T-helper 2 cell treated with Interferon-gamma antibody and Interleukin-4, amounts not matched to agents 5 μg/mL and 100 μg/mL, for 36 hours (primary cell): ENCODE data around the gene WFDC8.
A peak's percentile ranks its signal among the peaks of the same experiment; 100 is the strongest.
"Not testable (repeated sequence)": the region's sequence is repeated elsewhere in the genome, so short reads cannot be mapped to it uniquely, and the experiment has no call there.

Experiments used
- DNase-seq: peaks from one replicate; pipeline ENCODE4 v3.0.0; 2021; ENCODE audit warnings: low spot score
- H3K27ac Mint-ChIP-seq: one replicate; pipeline ENCODE4 v1.8.0; 2021; ENCODE audit warnings: mild to moderate bottlenecking, mixed read lengths
- H3K27me3 Mint-ChIP-seq: one replicate; pipeline ENCODE4 v1.8.0; 2021; ENCODE audit warnings: low read depth, mixed read lengths
- H3K36me3 Mint-ChIP-seq: one replicate; pipeline ENCODE4 v1.8.0; 2021; ENCODE audit warnings: low read depth, mixed read lengths
- H3K4me1 Mint-ChIP-seq: one replicate; pipeline ENCODE4 v1.8.0; 2021; ENCODE audit warnings: low read depth, mixed read lengths
- H3K4me3 Mint-ChIP-seq: one replicate; pipeline ENCODE4 v1.8.0; 2022; ENCODE audit warnings: mild to moderate bottlenecking, moderate library complexity, mixed read lengths
- H3K9me3 Mint-ChIP-seq: one replicate; pipeline ENCODE4 v1.8.0; 2021; ENCODE audit warnings: mixed read lengths

WFDC8 gene

GRCh38 chr20:45579184-45579583 is at the start of gene WFDC8:
WFDC8 (minus strand) TSS chr20:45579284; CDS start chr20:45579247, 37 bp downstream.
- no peak for DNase-seq
- no peaks in the 10 kb centered on the region for H3K9me3 Mint-ChIP-seq
- no peak within 1 kb of the TSS for H3K27ac Mint-ChIP-seq
- H3K4me3 Mint-ChIP-seq: no peak within 1 kb of the TSS
- H3K27me3 Mint-ChIP-seq: peaks cover 19% of the 10 kb centered on the region
- no peaks in the 10 kb centered on the region for H3K4me1 Mint-ChIP-seq
- no peaks in the 10 kb centered on the region for H3K36me3 Mint-ChIP-seq

- no peak overlapping the region for H3K4me3 Mint-ChIP-seq
- H3K27ac Mint-ChIP-seq: no peak overlapping the region
- no peak for DNase-seq
- H3K27me3 Mint-ChIP-seq: no peaks in the 10 kb centered on the region
- no peaks in the 10 kb centered on the region for H3K9me3 Mint-ChIP-seq
- no peaks in the 10 kb centered on the region for H3K36me3 Mint-ChIP-seq
- peaks cover 1% of the 10 kb centered on the region for H3K4me1 Mint-ChIP-seq
These were observed 47.5 kb upstream of the WFDC8 start for GRCh38 chr20:45626540-45626939.

- H3K36me3 Mint-ChIP-seq: no peaks in the 10 kb centered on the region
- peaks cover 4% of the 10 kb centered on the region for H3K27me3 Mint-ChIP-seq
- H3K9me3 Mint-ChIP-seq: no peaks in the 10 kb centered on the region
- DNase-seq: no peak
- H3K27ac Mint-ChIP-seq: no peak overlapping the region
- no peak overlapping the region for H3K4me3 Mint-ChIP-seq
- H3K4me1 Mint-ChIP-seq: no peaks in the 10 kb centered on the region
These were observed 42.5 kb upstream of the WFDC8 start for GRCh38 chr20:45621593-45621992.

- H3K4me1 Mint-ChIP-seq: no peaks in the 10 kb centered on the region
- no peak overlapping the region for H3K4me3 Mint-ChIP-seq
- no peak for DNase-seq
- H3K27me3 Mint-ChIP-seq: peaks cover 4% of the 10 kb centered on the region
- no peak overlapping the region for H3K27ac Mint-ChIP-seq
- H3K36me3 Mint-ChIP-seq: no peaks in the 10 kb centered on the region
- H3K9me3 Mint-ChIP-seq: no peaks in the 10 kb centered on the region
These were observed 38.5 kb upstream of the WFDC8 start for GRCh38 chr20:45617591-45617990.

GRCh38 chr20:45612314-45612713 is 33.2 kb upstream of the WFDC8 start:
- H3K4me3 Mint-ChIP-seq: no peak overlapping the region
- peaks cover 14% of the 10 kb centered on the region for H3K9me3 Mint-ChIP-seq

GRCh38 chr20:45611054-45611453 is 32.0 kb upstream of the WFDC8 start:
- H3K36me3 Mint-ChIP-seq: no peaks in the 10 kb centered on the region
- no peak overlapping the region for H3K27ac Mint-ChIP-seq
- DNase-seq: peak; percentile 62
- H3K27me3 Mint-ChIP-seq: no peaks in the 10 kb centered on the region
- H3K4me3 Mint-ChIP-seq: no peak overlapping the region
- peaks cover 21% of the 10 kb centered on the region for H3K9me3 Mint-ChIP-seq
- H3K4me1 Mint-ChIP-seq: peaks cover 6% of the 10 kb centered on the region

More at GRCh38 chr20:45612314-45612713, 33.2 kb upstream of the WFDC8 start:
- Mint-ChIP-seq H3K36me3 (no peaks in the 10 kb centered on the region), H3K27me3 (no peaks in the 10 kb centered on the region), H3K27ac (no peak overlapping the region), H3K4me1 (peaks cover 4% of the 10 kb centered on the region)
- no peak for DNase-seq

- Mint-ChIP-seq H3K4me1 (peaks cover 7% of the 10 kb centered on the region), H3K4me3 (no peak overlapping the region), H3K27me3 (peaks cover 6% of the 10 kb centered on the region), H3K27ac (no peak overlapping the region), H3K36me3 (no peaks in the 10 kb centered on the region), H3K9me3 (peaks cover 27% of the 10 kb centered on the region)
- no peak for DNase-seq
These were observed 28.7 kb upstream of the WFDC8 start for GRCh38 chr20:45607810-45608209.

GRCh38 chr20:45595235-45595634 is 16.2 kb upstream of the WFDC8 start:
- no peak for DNase-seq
- H3K36me3 Mint-ChIP-seq: no peaks in the 10 kb centered on the region
- H3K27ac Mint-ChIP-seq: no peak overlapping the region
- peaks cover 15% of the 10 kb centered on the region for H3K27me3 Mint-ChIP-seq
- H3K9me3 Mint-ChIP-seq: no peaks in the 10 kb centered on the region
- H3K4me1 Mint-ChIP-seq: no peaks in the 10 kb centered on the region
- H3K4me3 Mint-ChIP-seq: no peak overlapping the region

- H3K9me3 Mint-ChIP-seq: no peaks in the 10 kb centered on the region
- H3K27ac Mint-ChIP-seq: no peak overlapping the region
- no peak overlapping the region for H3K4me3 Mint-ChIP-seq
- no peaks in the 10 kb centered on the region for H3K36me3 Mint-ChIP-seq
- H3K4me1 Mint-ChIP-seq: no peaks in the 10 kb centered on the region
- peaks cover 21% of the 10 kb centered on the region for H3K27me3 Mint-ChIP-seq
- no peak for DNase-seq
These were observed 14.4 kb upstream of the WFDC8 start for GRCh38 chr20:45593498-45593897.

- peaks cover 21% of the 10 kb centered on the region for H3K27me3 Mint-ChIP-seq
- H3K36me3 Mint-ChIP-seq: no peaks in the 10 kb centered on the region
- DNase-seq: peak; percentile 10
- H3K4me3 Mint-ChIP-seq: no peak overlapping the region
- no peak overlapping the region for H3K27ac Mint-ChIP-seq
- H3K4me1 Mint-ChIP-seq: no peaks in the 10 kb centered on the region
- H3K9me3 Mint-ChIP-seq: no peaks in the 10 kb centered on the region
These were observed 13.6 kb upstream of the WFDC8 start for GRCh38 chr20:45592574-45593189.

- Mint-ChIP-seq H3K4me3 (no peak overlapping the region), H3K27ac (no peak overlapping the region), H3K27me3 (peaks cover 21% of the 10 kb centered on the region), H3K9me3 (no peaks in the 10 kb centered on the region), H3K4me1 (no peaks in the 10 kb centered on the region), H3K36me3 (no peaks in the 10 kb centered on the region)
- no peak for DNase-seq
These were observed 10.6 kb upstream of the WFDC8 start for GRCh38 chr20:45589725-45590124.

GRCh38 chr20:45588800-45589199 is 9.7 kb upstream of the WFDC8 start:
- H3K4me3 Mint-ChIP-seq: no peak overlapping the region
- H3K27ac Mint-ChIP-seq: no peak overlapping the region
- H3K4me1 Mint-ChIP-seq: no peaks in the 10 kb centered on the region
- peaks cover 16% of the 10 kb centered on the region for H3K27me3 Mint-ChIP-seq
- no peaks in the 10 kb centered on the region for H3K36me3 Mint-ChIP-seq
- H3K9me3 Mint-ChIP-seq: no peaks in the 10 kb centered on the region
- no peak for DNase-seq

GRCh38 chr20:45585986-45586385 is 6.9 kb upstream of the WFDC8 start:
- H3K4me1 Mint-ChIP-seq, H3K36me3 Mint-ChIP-seq, H3K4me3 Mint-ChIP-seq, H3K27ac Mint-ChIP-seq, DNase-seq, H3K9me3 Mint-ChIP-seq: not testable (repeated sequence)
- H3K27me3 Mint-ChIP-seq: peaks cover 15% of the 10 kb centered on the region

GRCh38 chr20:45584294-45584693 is 5.2 kb upstream of the WFDC8 start:
- not testable (repeated sequence) for H3K36me3 Mint-ChIP-seq, H3K4me1 Mint-ChIP-seq, H3K9me3 Mint-ChIP-seq, DNase-seq, H3K27ac Mint-ChIP-seq, H3K4me3 Mint-ChIP-seq
- H3K27me3 Mint-ChIP-seq: peaks cover 17% of the 10 kb centered on the region

- H3K27me3 Mint-ChIP-seq: peaks cover 18% of the 10 kb centered on the region
These were observed 4.4 kb upstream of the WFDC8 start for GRCh38 chr20:45583502-45583901.

More at GRCh38 chr20:45583502-45583901, 4.4 kb upstream of the WFDC8 start:
- H3K4me3 Mint-ChIP-seq: no peak overlapping the region
- no peak overlapping the region for H3K27ac Mint-ChIP-seq
- H3K9me3 Mint-ChIP-seq: no peaks in the 10 kb centered on the region
- no peak for DNase-seq
- H3K36me3 Mint-ChIP-seq: no peaks in the 10 kb centered on the region
- no peaks in the 10 kb centered on the region for H3K4me1 Mint-ChIP-seq
